KOPT-K1 (cell line): ENCODE results near the gene TMEM41B.
"Not testable (repeated sequence)": the region's sequence is repeated elsewhere in the genome, so short reads cannot be mapped to it uniquely, and the experiment has no call there.

Experiments
- H3K27ac ChIP-seq: fragments of 200-600 bp; sonication (generic); 2 replicates; pipeline ENCODE4 v1.5.1; 2016; ENCODE audit warnings: antibody characterized with exemption, mild to moderate bottlenecking, low read depth, low read length; ENCODE audit not compliant: poor library complexity, severe bottlenecking
- H3K36me3 ChIP-seq: fragments of 200-600 bp; sonication (generic); 2 replicates; pipeline ENCODE4 v1.5.1; 2017; ENCODE audit warnings: antibody characterized with exemption, mild to moderate bottlenecking, low read length, moderate library complexity; ENCODE audit not compliant: insufficient read depth
- H3K9me3 ChIP-seq: fragments of 200-600 bp; sonication (generic); 2 replicates; pipeline ENCODE4 v1.5.1; 2017; ENCODE audit warnings: antibody characterized with exemption, low read length, mild to moderate bottlenecking; ENCODE audit not compliant: insufficient read depth, poor library complexity, severe bottlenecking

TMEM41B gene

GRCh38 chr11:9318442-9319376 lies 4.3 kb upstream of the TMEM41B start:
- not testable (repeated sequence) for H3K9me3 ChIP-seq, H3K27ac ChIP-seq, H3K36me3 ChIP-seq

- Histone ChIP-seq H3K27ac (no peak overlapping the region), H3K9me3 (no peaks in the 10 kb centered on the region), H3K36me3 (no peaks in the 10 kb centered on the region)
Observed at GRCh38 chr11:9316334-9316733, 1.9 kb upstream of the TMEM41B start.

GRCh38 chr11:9315078-9315688 lies 790 bp upstream of the TMEM41B start:
- no peaks in the 10 kb centered on the region for H3K36me3 ChIP-seq

GRCh38 chr11:9313648-9314290 lies 624 bp downstream of the TMEM41B start:
- H3K9me3 ChIP-seq = no peaks in the 10 kb centered on the region
- H3K27ac ChIP-seq = peak overlapping the region; percentile 88
- H3K36me3 ChIP-seq = no peaks in the 10 kb centered on the region

More at GRCh38 chr11:9315078-9315688, 790 bp upstream of the TMEM41B start:
- H3K27ac ChIP-seq = peak overlapping the region; percentile 88
- no peaks in the 10 kb centered on the region for H3K9me3 ChIP-seq

GRCh38 chr11:9310485-9311090 lies 3.8 kb downstream of the TMEM41B start:
- no peaks in the 10 kb centered on the region for H3K9me3 ChIP-seq
- no peak overlapping the region for H3K27ac ChIP-seq
- H3K36me3 ChIP-seq = no peaks in the 10 kb centered on the region

GRCh38 chr11:9304178-9304577 lies 10.2 kb downstream of the TMEM41B start:
- Histone ChIP-seq H3K36me3 (no peaks in the 10 kb centered on the region), H3K27ac (no peak overlapping the region), H3K9me3 (no peaks in the 10 kb centered on the region)

- Histone ChIP-seq H3K9me3 (no peaks in the 10 kb centered on the region), H3K36me3 (peaks cover 14% of the 10 kb centered on the region), H3K27ac (no peak overlapping the region)
Observed at GRCh38 chr11:9302448-9302847, 11.9 kb downstream of the TMEM41B start.

GRCh38 chr11:9301720-9302119 lies 12.7 kb downstream of the TMEM41B start:
- H3K9me3 ChIP-seq = no peaks in the 10 kb centered on the region
- no peak overlapping the region for H3K27ac ChIP-seq

GRCh38 chr11:9293646-9294045 lies 20.7 kb downstream of the TMEM41B start:
- Histone ChIP-seq H3K36me3 (peaks cover 47% of the 10 kb centered on the region), H3K9me3 (no peaks in the 10 kb centered on the region), H3K27ac (no peak overlapping the region)

More at GRCh38 chr11:9301720-9302119, 12.7 kb downstream of the TMEM41B start:
- peaks cover 19% of the 10 kb centered on the region for H3K36me3 ChIP-seq

GRCh38 chr11:9285850-9286587 lies 28.4 kb downstream of the TMEM41B start:
- H3K9me3 ChIP-seq = no peaks in the 10 kb centered on the region
- H3K27ac ChIP-seq = no peak overlapping the region
- peaks cover 32% of the 10 kb centered on the region for H3K36me3 ChIP-seq

GRCh38 chr11:9280655-9281301 lies 33.6 kb downstream of the TMEM41B start:
- peaks cover 18% of the 10 kb centered on the region; the same call in 1 of the 2 replicates for H3K36me3 ChIP-seq
- no peaks in the 10 kb centered on the region for H3K9me3 ChIP-seq
- peak overlapping the region; percentile 33 for H3K27ac ChIP-seq

- Histone ChIP-seq H3K27ac (no peak overlapping the region), H3K9me3 (no peaks in the 10 kb centered on the region), H3K36me3 (peaks cover 4% of the 10 kb centered on the region; the same call in 1 of the 2 replicates)
Observed at GRCh38 chr11:9277176-9277575, 37.2 kb downstream of the TMEM41B start.

- no peaks in the 10 kb centered on the region for H3K36me3 ChIP-seq
Observed at GRCh38 chr11:9276571-9276970, 37.8 kb downstream of the TMEM41B start.

More at GRCh38 chr11:9276571-9276970, 37.8 kb downstream of the TMEM41B start:
- no peak overlapping the region for H3K27ac ChIP-seq
- H3K9me3 ChIP-seq = no peaks in the 10 kb centered on the region
